Endometrial microvascular endothelial cells (primary cell): ENCODE results near the gene CNOT4. TPM values are rescaled to one million over a fixed set of nuclear protein-coding genes. Genes with fewer than 3 reads are reported as not detected.
"Not testable (repeated sequence)": the region's sequence is repeated elsewhere in the genome, so short reads cannot be mapped to it uniquely, and the experiment has no call there.

ENCODE experiments used
- in situ Hi-C: cut with HindIII; loops from 2 replicates; pipeline ENCODE4 v1.10.0; 2017; ENCODE audit warnings: low sequenced_read_pairs, low pct_unique_long_range_greater_than_20kb; ENCODE audit errors: inconsistent ontology term
- total RNA-seq: library from RNA; depleted of rRNA; stranded (reverse); fragments of >200 nt; gene quantifications from one replicate; pipeline ENCODE4 v1.2.3, GENCODE V29; 2015; ENCODE audit errors: inconsistent ontology term

CNOT4 gene
- total RNA-seq, 1 donor from 2014 or later, result 9.6 TPM

- in situ Hi-C loops, result no loop called here
Observed at GRCh38 chr7:135349746-135350145, 160.2 kb downstream of the CNOT4 start.

- in situ Hi-C loops, result no loop called here
Observed at GRCh38 chr7:135348493-135348892, 161.4 kb downstream of the CNOT4 start.

- in situ Hi-C loops, result no loop called here
Observed at GRCh38 chr7:135343361-135343760, 166.5 kb downstream of the CNOT4 start.

GRCh38 chr7:135342887-135343286 lies 167.0 kb downstream of the CNOT4 start:
- in situ Hi-C loops, result no loop called here

- in situ Hi-C loops, result no loop called here
Observed at GRCh38 chr7:135341049-135341448, 168.9 kb downstream of the CNOT4 start.

- in situ Hi-C loops, result no loop called here
Observed at GRCh38 chr7:135337977-135338550, 171.8 kb downstream of the CNOT4 start.

- in situ Hi-C loops, result no loop called here
Observed at GRCh38 chr7:135337506-135337905, 172.4 kb downstream of the CNOT4 start.

- in situ Hi-C loops, result no loop called here
Observed at GRCh38 chr7:135335628-135336139, 174.2 kb downstream of the CNOT4 start.

- in situ Hi-C loops, result no loop called here
Observed at GRCh38 chr7:135334830-135335543, 174.9 kb downstream of the CNOT4 start.

- in situ Hi-C loops, result no loop called here
Observed at GRCh38 chr7:135333946-135334345, 176.0 kb downstream of the CNOT4 start.

- in situ Hi-C loops, result no loop called here
Observed at GRCh38 chr7:135333200-135333599, 176.7 kb downstream of the CNOT4 start.

GRCh38 chr7:135330088-135330487 lies 179.8 kb downstream of the CNOT4 start:
- in situ Hi-C loops, result no loop called here

- in situ Hi-C loops, result no loop called here
Observed at GRCh38 chr7:135328526-135328925, 181.4 kb downstream of the CNOT4 start.

- in situ Hi-C loops, result no loop called here
Observed at GRCh38 chr7:135328053-135328452, 181.8 kb downstream of the CNOT4 start.

GRCh38 chr7:135327458-135327857 lies 182.4 kb downstream of the CNOT4 start:
- in situ Hi-C loops, result no loop called here

GRCh38 chr7:135326636-135327280 lies 183.1 kb downstream of the CNOT4 start:
- in situ Hi-C loops, result no loop called here

GRCh38 chr7:135322571-135323340 lies 187.1 kb downstream of the CNOT4 start:
- in situ Hi-C loops, result no loop called here

- in situ Hi-C loops, result no loop called here
Observed at GRCh38 chr7:135321556-135321955, 188.3 kb downstream of the CNOT4 start.

- in situ Hi-C loops, result not testable (repeated sequence)
Observed at GRCh38 chr7:135320953-135321352, 188.9 kb downstream of the CNOT4 start.
